Pancreas (tissue), 10 donors: ENCODE measurements around the gene GPNMB. TPM values are rescaled to one million over a fixed set of nuclear protein-coding genes. Genes with fewer than 3 reads are reported as not detected.

ENCODE experiments used
- ATAC-seq, 4 donors: fragments of 200-7000 bp; cut with Tn5 transposase; one replicate each; pipeline versions ENCODE4 v1.8.0 to v1.9.1; 2020; ENCODE audit warnings: mild to moderate bottlenecking in 4 of 4, moderate library complexity in 4 of 4
- DNase-seq, 6 donors: peaks; one replicate each; pipeline ENCODE4 v3.0.0-alpha.2; 2020
- FAIRE-seq: peaks from 2 replicates; lab custom pipeline; 2012; peaks lifted over from hg19 to GRCh38; lab: Jason Lieb, UNC
- H3K27ac ChIP-seq, 4 donors: fragments of 200-600 bp; sonication (generic); 1 replicate in 3 of 4; 2 replicates in 1 of 4; pipeline versions ENCODE4 v1.5.0 to v1.8.0; 2020
- H3K27me3 ChIP-seq, 4 donors: fragments of 200-600 bp; one replicate each; pipeline ENCODE4 v1.8.0; 2021
- H3K36me3 ChIP-seq, 3 donors: fragments of 200-600 bp; sonication (generic) in 1 of 3; one replicate each; pipeline versions ENCODE4 v1.5.0 to v1.8.0; 2020 to 2021
- H3K4me1 ChIP-seq, 3 donors: fragments of 200-600 bp; one replicate each; pipeline ENCODE4 v1.8.0; 2021
- H3K4me3 ChIP-seq, 4 donors: fragments of 200-600 bp; sonication (generic) in 2 of 4; one replicate each; pipeline versions ENCODE4 v1.5.0 to v1.8.0; 2020 to 2021
- H3K9me3 ChIP-seq, 4 donors: fragments of 200-600 bp; one replicate each; pipeline ENCODE4 v1.8.0; 2021
- CTCF ChIP-seq, 4 donors: fragments of 200-600 bp; sonication (generic) in 3 of 4; IDR thresholded peaks; one replicate each; pipeline versions ENCODE4 v1.5.0 to v1.8.0; 2021; ENCODE audit warnings: antibody characterized with exemption in 4 of 4
- WGBS, 2 donors: extraction: QIAGEN DNeasy Blood & Tissue Kit; methylation state at CpG; one replicate each; pipeline ENCODE4 v1.1.7; 2013; 5-methylcytosine and 5-hydroxymethylcytosine counted together
- intact Hi-C, 3 donors: fragments of 100-400 bp; cut with DNase I; formaldehyde crosslinking; loops; one replicate each; pipeline versions ENCODE4 v1.11.1 to v1.14.2; 2022
- polyA plus RNA-seq, 2 donors: library from polyadenylated mRNA; stranded (reverse); fragments of 200-250 nt; gene quantifications; one replicate each; pipeline ENCODE4 v1.2.3, GENCODE V29; 2013
- total RNA-seq, 6 donors: library from RNA; stranded (reverse); fragmentation: NEBNext Ultra II Directional in 4 of 6; extraction: Animal tissue kit (Norgen Biotek cat#: 25700) in 4 of 6; gene quantifications; one replicate each; pipeline versions ENCODE4 v1.2.1 to v1.2.4, GENCODE V29; 2021 to 2023
- donor health status: healthy with polysubstance abuse.
- donor health status: DM: no; HTN: no; CAD: no; lungs with moderate emphysema.
- donor health status: DM: no; HTN: no; CAD: no.
- donor health status: control.
- donor health status: control.
- donor health status: Bipolar disorder and iron deficiency.
- donor health status: DM: yes; HTN: yes; CAD: no.
- donor health status: DM: no; HTN: no; CAD: no.
- donor health status: DM: no; HTN: no; CAD: no.
- donor health status: DM: yes; HTN: yes; CAD: no.

Gene GPNMB
- total and polyA plus RNA-seq, 8 donors = 1.9 to 104 (median 5.0) TPM

- H3K27ac ChIP-seq = no peak overlapping the region
- no peaks in the 10 kb centered on the region for H3K4me1 ChIP-seq
- no peaks in the 10 kb centered on the region for H3K36me3 ChIP-seq
- H3K4me3 ChIP-seq = no peak overlapping the region
- DNase-seq (no peak), ATAC-seq (no peak), FAIRE-seq (no peak)
- intact Hi-C loops = no loop called here
- H3K27me3 ChIP-seq = no peaks in the 10 kb centered on the region
- 66 to 82% methylated on average over 2 of the region's 2 CpGs for WGBS, 2 donors
- H3K9me3 ChIP-seq = no peaks in the 10 kb centered on the region
- no peak for TF ChIP-seq CTCF (IDR thresholded peaks at IDR 0.05)
These were observed 20.3 kb downstream of the GPNMB start for GRCh38 chr7:23266918-23267317.

- Histone ChIP-seq H3K36me3 (no peaks in the 10 kb centered on the region), H3K27ac (no peak overlapping the region), H3K27me3 (no peaks in the 10 kb centered on the region), H3K4me3 (no peak overlapping the region), H3K4me1 (no peaks in the 10 kb centered on the region), H3K9me3 (no peaks in the 10 kb centered on the region)
- 82 to 89% methylated on average over 2 of the region's 2 CpGs for WGBS, 2 donors
- no peak for ATAC-seq
- no peak for FAIRE-seq
- intact Hi-C loops = no loop called here
- no peak for TF ChIP-seq CTCF (IDR thresholded peaks at IDR 0.05)
- no peak for DNase-seq
These were observed 20.8 kb downstream of the GPNMB start for GRCh38 chr7:23267357-23267756.

GRCh38 chr7:23268167-23268566 is 21.6 kb downstream of the GPNMB start:
- WGBS, 2 donors = 87 to 88% methylated on average over 2 of the region's 2 CpGs
- intact Hi-C loops = no loop called here
- H3K9me3 ChIP-seq = no peaks in the 10 kb centered on the region
- no peak for FAIRE-seq
- H3K4me3 ChIP-seq = no peak overlapping the region
- ATAC-seq = no peak
- no peaks in the 10 kb centered on the region for H3K27me3 ChIP-seq
- no peak overlapping the region for H3K27ac ChIP-seq
- H3K36me3 ChIP-seq = no peaks in the 10 kb centered on the region
- no peak for TF ChIP-seq CTCF (IDR thresholded peaks at IDR 0.05)
- no peaks in the 10 kb centered on the region for H3K4me1 ChIP-seq
- DNase-seq = no peak

GRCh38 chr7:23268746-23269145 is 22.2 kb downstream of the GPNMB start:
- FAIRE-seq (no peak), DNase-seq (no peak), ATAC-seq (no peak)
- H3K27me3 ChIP-seq = no peaks in the 10 kb centered on the region
- intact Hi-C loops = no loop called here
- no peak overlapping the region for H3K27ac ChIP-seq
- no peak for TF ChIP-seq CTCF (IDR thresholded peaks at IDR 0.05)
- H3K9me3 ChIP-seq = no peaks in the 10 kb centered on the region
- peaks cover 0 to 4% (median 0%) of the 10 kb centered on the region in 3 donors for H3K4me1 ChIP-seq
- 83 to 85% methylated on average over 4 of the region's 4 CpGs for WGBS, 2 donors
- no peak overlapping the region for H3K4me3 ChIP-seq
- H3K36me3 ChIP-seq = no peaks in the 10 kb centered on the region

GRCh38 chr7:23272275-23272674 is 25.7 kb downstream of the GPNMB start:
- 84 to 85% methylated on average over 2 of the region's 2 CpGs for WGBS, 2 donors
- ATAC-seq (no peak), FAIRE-seq (no peak), DNase-seq (no peak)
- no peaks in the 10 kb centered on the region for H3K9me3 ChIP-seq
- no peak for TF ChIP-seq CTCF (IDR thresholded peaks at IDR 0.05)
- no peaks in the 10 kb centered on the region for H3K27me3 ChIP-seq
- H3K36me3 ChIP-seq = no peaks in the 10 kb centered on the region
- H3K27ac ChIP-seq = no peak overlapping the region
- H3K4me3 ChIP-seq = no peak overlapping the region
- H3K4me1 ChIP-seq = peaks cover 0 to 4% (median 0%) of the 10 kb centered on the region in 3 donors
- intact Hi-C loops = no loop called here
